Fibroblast of mammary gland (primary cell): ENCODE measurements around the gene GOLGA3.
A peak's percentile ranks its signal among the peaks of the same experiment; 100 is the strongest.
"Not testable (repeated sequence)": the region's sequence is repeated elsewhere in the genome, so short reads cannot be mapped to it uniquely, and the experiment has no call there.

Experiments used
- DNase-seq: peaks from one replicate; pipeline ENCODE4 v3.0.0-alpha.2; 2010; ENCODE audit warnings: low read depth
- H3K4me3 ChIP-seq: 2 replicates; pipeline ENCODE4 v1.5.1; 2011; ENCODE audit warnings: low read depth, mild to moderate bottlenecking, low read length, moderate library complexity; ENCODE audit not compliant: control insufficient read depth
- CTCF ChIP-seq: conservative IDR thresholded peaks from 2 replicates; pipeline ENCODE4 v1.5.1; 2011; ENCODE audit warnings: low read depth, low read length, inconsistent platforms; ENCODE audit not compliant: control insufficient read depth, insufficient read depth

The GOLGA3 gene

GRCh38 chr12:132777614-132778013, 51.1 kb downstream of the GOLGA3 start:
- DNase-seq = no peak
- no peak for TF ChIP-seq CTCF
- no peak overlapping the region for H3K4me3 ChIP-seq

DNA sequence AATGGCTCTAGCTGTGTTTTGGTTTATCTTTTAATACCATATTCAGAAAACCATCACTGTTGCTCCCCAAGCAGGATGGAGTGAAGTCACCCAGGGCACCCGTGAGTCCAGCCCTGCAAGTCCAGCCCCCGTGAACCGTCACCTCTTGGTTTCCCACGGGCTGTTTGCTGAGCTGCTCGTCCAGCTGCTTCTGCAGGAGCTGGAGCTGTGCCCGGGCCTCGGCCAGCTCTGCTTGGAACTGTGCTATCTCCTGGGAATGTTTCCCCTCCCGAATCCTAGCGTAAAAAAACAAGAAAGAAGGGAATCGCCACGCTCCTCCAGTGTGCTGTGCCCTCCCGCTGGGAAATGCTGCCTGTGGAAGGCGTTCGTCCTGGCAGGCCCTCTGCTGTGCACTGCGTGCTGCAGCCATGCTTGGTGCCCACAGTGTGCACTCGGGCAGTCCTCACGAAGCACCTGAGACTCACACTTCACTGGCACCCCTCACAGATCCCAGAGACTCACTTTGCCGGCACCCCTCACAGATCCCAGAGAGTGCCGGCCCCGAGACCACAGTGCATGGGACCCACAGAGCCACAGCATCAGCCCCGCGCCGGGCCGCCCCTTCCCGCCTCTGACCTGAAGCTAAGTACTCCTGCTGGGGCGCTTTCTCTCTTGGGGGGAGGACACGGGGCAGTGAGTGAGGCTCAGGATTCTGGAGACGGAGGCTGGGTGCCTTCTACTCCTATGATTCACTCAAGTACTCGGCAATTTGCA, 51.7 kb downstream of the GOLGA3 start:
- no peak overlapping the region for H3K4me3 ChIP-seq
- peak; percentile 78 for DNase-seq
- no peak for TF ChIP-seq CTCF

DNA sequence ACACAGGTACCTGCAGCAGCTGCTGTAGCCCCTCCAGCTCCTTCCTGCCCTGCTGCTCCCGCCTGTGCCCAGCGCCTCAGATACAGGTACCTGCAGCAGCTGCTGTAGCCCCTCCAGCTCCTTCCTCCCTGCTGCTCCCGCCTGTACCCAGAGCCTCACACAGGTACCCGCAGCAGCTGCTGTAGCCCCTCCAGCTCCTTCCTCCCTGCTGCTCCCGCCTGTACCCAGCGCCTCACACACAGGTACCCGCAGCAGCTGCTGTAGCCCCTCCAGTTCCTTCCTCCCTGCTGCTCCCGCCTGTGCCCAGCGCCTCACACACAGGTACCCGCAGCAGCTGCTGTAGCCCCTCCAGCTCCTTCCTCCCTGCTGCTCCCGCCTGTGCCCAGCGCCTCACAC, 52.4 kb downstream of the GOLGA3 start:
- not testable (repeated sequence) for H3K4me3 ChIP-seq, DNase-seq

DNA sequence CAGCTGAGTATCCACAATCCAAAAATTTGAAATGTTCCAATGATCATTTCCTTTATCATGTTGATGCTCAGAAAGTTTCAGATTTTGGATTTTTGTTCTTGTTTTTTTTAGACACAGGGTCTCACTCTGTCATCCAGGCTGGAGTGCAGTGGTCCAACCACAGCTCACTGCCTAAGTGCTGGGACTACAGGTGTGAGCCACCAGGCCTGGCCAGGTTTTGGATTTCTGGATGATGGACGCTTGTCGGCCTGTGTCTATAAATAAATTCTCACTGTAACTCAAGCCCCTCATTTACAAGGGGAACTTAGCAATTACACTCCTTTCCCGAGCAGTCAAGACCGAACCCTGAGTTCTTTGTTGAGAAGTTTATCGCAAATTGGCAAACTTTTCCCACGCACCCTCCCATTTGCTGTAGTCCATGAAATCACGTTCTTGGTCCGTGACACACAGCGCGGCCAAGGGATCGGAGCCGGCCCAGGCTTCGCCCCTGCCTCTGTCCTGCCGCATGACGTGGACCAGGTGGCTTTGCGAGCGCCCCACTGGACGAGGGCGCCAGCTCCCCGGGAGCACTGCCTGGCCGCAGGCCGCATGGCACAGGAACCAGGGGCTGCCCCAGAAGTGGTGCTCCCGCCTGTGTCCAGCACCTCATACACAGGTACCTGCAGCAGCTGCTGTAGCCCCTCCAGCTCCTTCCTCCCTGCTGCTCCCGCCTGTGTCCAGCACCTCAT, 53.0 kb downstream of the GOLGA3 start:
- TF ChIP-seq CTCF = no peak
- no peak overlapping the region for H3K4me3 ChIP-seq
- DNase-seq = no peak

DNA sequence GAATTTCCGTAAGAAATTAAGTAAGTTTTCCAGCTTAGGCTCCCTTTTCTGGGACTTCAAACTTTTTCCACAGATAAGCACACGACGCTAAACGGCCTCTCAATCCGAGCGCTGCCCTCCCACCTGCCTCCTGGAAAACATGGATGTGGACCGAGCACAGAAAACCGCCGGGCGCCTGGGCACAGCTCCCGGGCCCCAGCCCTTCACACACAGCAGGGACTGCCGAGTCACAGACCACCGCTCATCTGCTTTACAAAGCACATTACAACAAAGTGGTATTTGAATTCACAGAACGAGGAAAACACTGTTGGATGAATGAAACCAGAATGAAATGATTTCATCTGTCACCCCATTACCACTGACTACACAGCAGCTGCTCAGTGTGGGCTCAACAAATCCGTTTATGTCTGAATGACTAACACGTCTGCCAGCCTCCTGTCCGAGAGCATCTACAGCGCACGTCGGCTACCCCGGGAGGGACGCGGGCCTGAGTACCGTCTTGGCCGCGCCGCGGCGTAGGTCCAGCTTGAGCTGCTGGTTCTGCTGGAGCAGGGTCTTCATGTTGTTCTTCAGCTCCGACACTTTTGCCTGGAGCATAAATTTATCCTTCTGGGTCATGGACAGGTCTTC, 53.9 kb downstream of the GOLGA3 start:
- H3K4me3 ChIP-seq = no peak overlapping the region
- DNase-seq = no peak
- TF ChIP-seq CTCF = no peak

DNA sequence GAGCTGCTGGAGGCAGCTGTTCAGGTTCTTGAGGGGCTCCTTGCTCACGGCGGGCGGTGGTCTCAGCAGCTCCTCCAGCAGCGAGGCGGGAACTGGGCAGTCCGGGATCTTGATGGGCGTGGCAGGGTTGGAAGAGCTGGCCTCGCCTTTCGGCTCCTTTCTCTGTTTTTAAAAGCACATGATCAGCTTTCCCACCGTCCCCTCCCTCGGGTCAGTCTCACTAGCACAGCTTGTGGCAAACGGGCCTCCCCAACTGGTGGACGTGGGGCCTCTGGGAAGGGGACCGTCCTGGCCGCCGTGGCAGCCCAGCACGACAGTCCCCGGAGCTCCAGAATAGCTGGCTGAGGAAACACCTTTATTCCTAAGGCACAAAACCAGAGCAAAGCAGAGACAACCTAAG, 54.5 kb downstream of the GOLGA3 start:
- no peak for TF ChIP-seq CTCF
- no peak for DNase-seq
- H3K4me3 ChIP-seq = no peak overlapping the region
